SK-N-SH (cell line): ENCODE measurements around the gene THEM5. TPM values are rescaled to one million over a fixed set of nuclear protein-coding genes. Genes with fewer than 3 reads are reported as not detected.

Source experiments
- CTCF ChIA-PET: fragments of 300-600, 350-600 bp; formaldehyde crosslinking; extraction: SDS; loops from one replicate; lab custom pipeline; 2021; lab: Yijun Ruan, JAX
- POLR2A ChIA-PET: fragments of 350-600 bp; sonication (Branson Sonifier 250); formaldehyde crosslinking; extraction: SDS; loops from one replicate; lab custom pipeline; 2020; ENCODE audit warnings: antibody characterized with exemption, inconsistent platforms; lab: Yijun Ruan, JAX
- DNase-seq: peaks from one replicate; pipeline ENCODE4 v3.0.0; 2012
- H2AFZ ChIP-seq: fragments of 200-600 bp; sonication (generic); 2 replicates; pipeline ENCODE4 v1.8.1; 2016; ENCODE audit warnings: antibody characterized with exemption, mild to moderate bottlenecking, low read depth
- H3F3A ChIP-seq: fragments of 200-600 bp; sonication (generic); replicated peaks from 2 replicates; pipeline ENCODE3; 2016; ENCODE audit warnings: antibody characterized with exemption, mild to moderate bottlenecking; ENCODE audit not compliant: insufficient read depth
- H3K27ac ChIP-seq, 2 experiments: fragments of 200-500 bp in 1 of 2; fragments of 200-600 bp in 1 of 2; sonication (Bioruptor generic) in 1 of 2; sonication (generic), shearing (Covaris generic) in 1 of 2; 2 replicates each; pipeline versions ENCODE4 v1.5.1 to v1.6.1; 2014 to 2016; ENCODE audit warnings: low read depth in 2 of 2, inconsistent platforms in 1 of 2, low read length in 1 of 2, mild to moderate bottlenecking in 1 of 2, mixed read lengths in 1 of 2
- H3K27me3 ChIP-seq: fragments of 200-600 bp; sonication (generic), shearing (Covaris generic); 2 replicates; pipeline ENCODE4 v1.6.1; 2016; ENCODE audit warnings: mixed run types; ENCODE audit not compliant: insufficient read depth
- H3K36me3 ChIP-seq, 2 experiments: fragments of 200-500 bp in 1 of 2; fragments of 200-600 bp in 1 of 2; sonication (Bioruptor generic) in 1 of 2; sonication (generic) in 1 of 2; replicated peaks in 1 of 2; 2 replicates each; pipeline versions ENCODE3 to v1.5.1; 2014 to 2016; ENCODE audit warnings: low read length in 1 of 2, mild to moderate bottlenecking in 1 of 2; ENCODE audit not compliant: insufficient read depth in 2 of 2, control insufficient read depth in 1 of 2
- H3K4me1 ChIP-seq, 2 experiments: fragments of 200-500 bp in 1 of 2; fragments of 200-600 bp in 1 of 2; sonication (Bioruptor generic) in 1 of 2; sonication (generic), shearing (Covaris generic) in 1 of 2; 2 replicates each; pipeline versions ENCODE4 v1.5.1 to v1.6.1; 2014 to 2016; ENCODE audit warnings: low read depth in 1 of 2, low read length in 1 of 2, mixed run types in 1 of 2; ENCODE audit not compliant: insufficient read depth in 2 of 2, control insufficient read depth in 1 of 2
- H3K4me2 ChIP-seq: fragments of 200-600 bp; sonication (generic), shearing (Covaris generic); 2 replicates; pipeline ENCODE4 v1.6.1; 2017; ENCODE audit warnings: mixed run types
- H3K4me3 ChIP-seq, 2 experiments: fragments of 200-500 bp in 1 of 2; fragments of 200-600 bp in 1 of 2; sonication (Bioruptor generic) in 1 of 2; sonication (generic), shearing (Covaris generic) in 1 of 2; 2 replicates each; pipeline versions ENCODE4 v1.5.1 to v1.8.1; 2014 to 2016; ENCODE audit warnings: low read depth in 2 of 2, inconsistent platforms in 1 of 2, low read length in 1 of 2, mild to moderate bottlenecking in 1 of 2, mixed read lengths in 1 of 2, moderate library complexity in 1 of 2
- H3K79me2 ChIP-seq: fragments of 200-600 bp; sonication (generic); 2 replicates; pipeline ENCODE4 v1.8.1; 2017; ENCODE audit warnings: mild to moderate bottlenecking; ENCODE audit not compliant: insufficient read depth
- H3K9ac ChIP-seq: fragments of 200-600 bp; sonication (generic); 2 replicates; pipeline ENCODE4 v1.6.1; 2017; ENCODE audit warnings: mixed run types
- H3K9me2 ChIP-seq: fragments of 200-600 bp; sonication (generic); 2 replicates; pipeline ENCODE4 v1.6.1; 2017; ENCODE audit warnings: mixed run types
- H3K9me3 ChIP-seq: fragments of 200-600 bp; sonication (generic); 2 replicates; pipeline ENCODE4 v1.6.1; 2017; ENCODE audit warnings: mixed run types, mild to moderate bottlenecking, moderate library complexity
- H4K20me1 ChIP-seq: fragments of 200-600 bp; sonication (generic); 2 replicates; pipeline ENCODE4 v1.6.1; 2017; ENCODE audit warnings: mild to moderate bottlenecking, mixed run types; ENCODE audit not compliant: insufficient read depth
- CHD2 ChIP-seq: fragments of 150-350 bp; IDR thresholded peaks from 2 replicates; pipeline ENCODE4 v1.6.1; 2018; ENCODE audit warnings: low read length; ENCODE audit not compliant: partially characterized antibody
- EP300 ChIP-seq, 2 experiments: IDR thresholded peaks; 2 replicates each; pipeline versions ENCODE4 v1.4.0 to v1.6.1; 2012; ENCODE audit warnings: borderline replicate concordance in 1 of 2, low read depth in 1 of 2, low read length in 1 of 2
- EZH2phosphoT487 ChIP-seq: fragments of 200-600 bp; sonication (generic); IDR thresholded peaks from 2 replicates; pipeline ENCODE4 v1.6.1; 2017; ENCODE audit warnings: low read depth, mixed run types, mild to moderate bottlenecking, antibody characterized with exemption, moderate library complexity, borderline replicate concordance
- FOXJ3 ChIP-seq: sonication (generic); formaldehyde crosslinking; IDR thresholded peaks from 2 replicates; pipeline ENCODE4 v1.5.1; 2020; ENCODE audit warnings: mild to moderate bottlenecking, missing genetic modification reagents
- GABPA ChIP-seq: IDR thresholded peaks from 2 replicates; pipeline ENCODE4 v1.4.0; 2012; ENCODE audit warnings: low read depth, mild to moderate bottlenecking
- GATA2 ChIP-seq: sonication (generic); formaldehyde crosslinking; IDR thresholded peaks from 2 replicates; pipeline ENCODE4 v1.5.0; 2020; ENCODE audit warnings: mild to moderate bottlenecking, missing genetic modification reagents
- JUND ChIP-seq: IDR thresholded peaks from 2 replicates; pipeline ENCODE4 v1.4.0; 2012
- MEF2A ChIP-seq: IDR thresholded peaks from 2 replicates; pipeline ENCODE4 v1.4.0; 2012; ENCODE audit warnings: low read depth, borderline replicate concordance
- NRF1 ChIP-seq: IDR thresholded peaks from 2 replicates; pipeline ENCODE4 v1.6.1; 2012; ENCODE audit warnings: low read depth, mild to moderate bottlenecking, low read length
- PBX3 ChIP-seq: IDR thresholded peaks from 2 replicates; pipeline ENCODE4; 2012
- RFX5 ChIP-seq: IDR thresholded peaks from 2 replicates; pipeline ENCODE4 v1.6.1; 2012; ENCODE audit warnings: mild to moderate bottlenecking, improper control_type of control experiment, low read length
- SIN3A ChIP-seq: IDR thresholded peaks from 2 replicates; pipeline ENCODE4 v1.6.1; 2012; ENCODE audit warnings: low read depth, mild to moderate bottlenecking, low read length, moderate library complexity, borderline replicate concordance
- TAF1 ChIP-seq: IDR thresholded peaks from 2 replicates; pipeline ENCODE4 v1.6.1; 2012; ENCODE audit warnings: low read depth, mild to moderate bottlenecking, low read length, moderate library complexity, borderline replicate concordance
- WGBS: methylation state at CpG from one replicate; pipeline ENCODE4 v1.1.6; 2017; ENCODE audit warnings: low lambda C conversion rate; 5-methylcytosine and 5-hydroxymethylcytosine counted together
- polyA plus RNA-seq, 3 experiments: library from polyadenylated mRNA; depleted of rRNA; stranded (reverse); fragments of >200 nt; gene quantifications; 2 replicates each; pipeline ENCODE4 v1.2.3, GENCODE V29; 2012
- TF ChIP-seq, protein P1 (sequence below): fragments of 150-350 bp; IDR thresholded peaks from 2 replicates; pipeline ENCODE4 v1.6.1; 2016; ENCODE audit warnings: mild to moderate bottlenecking, low read depth, low read length
- TF ChIP-seq, protein P2 (sequence below): IDR thresholded peaks from 2 replicates; pipeline ENCODE4 v1.6.1; 2012; ENCODE audit warnings: mild to moderate bottlenecking, low read depth, low read length, moderate library complexity

Gene THEM5
- polyA plus RNA-seq, 1 of the 3 experiments (the other 2 are of a cell fraction) = not detected

- H3K79me2 ChIP-seq = no peaks in the 10 kb centered on the region
- no peak overlapping the region for H3K4me2 ChIP-seq
- H3K9ac ChIP-seq = no peak overlapping the region
- no peaks in the 10 kb centered on the region for H4K20me1 ChIP-seq
- ChIA-PET POLR2A (interaction anchor here (0.5 kb wide), 1 partner anchor 49 kb away, joined by 4 read pairs; no protein-coding TSS in a partner anchor), CTCF (interaction anchor here (1.2 to 1.4 kb wide), 2 partner anchors 22 to 80 kb away, joined by 3 read pairs; no protein-coding TSS in a partner anchor)
- H3K9me2 ChIP-seq = no peaks in the 10 kb centered on the region
- DNase-seq = no peak
- H3K27me3 ChIP-seq = peaks cover 18% of the 10 kb centered on the region; the same call in 1 of the 2 replicates
- TF ChIP-seq EP300 (IDR thresholded peaks at IDR 0.05; ENCODE audit: borderline replicate concordance in 1 of 2, low read depth in 1 of 2, low read length in 1 of 2) (no peak), MEF2A (no peak), GATA2 (CRISPR knock-in tag) (no peak), CHD2 (no peak), RFX5 (no peak), GABPA (no peak), FOXJ3 (no peak), SIN3A (no peak), JUND (no peak), NRF1 (no peak), EZH2phosphoT487 (no peak), PBX3 (no peak), TAF1 (no peak)
- TF ChIP-seq, protein P1, sequence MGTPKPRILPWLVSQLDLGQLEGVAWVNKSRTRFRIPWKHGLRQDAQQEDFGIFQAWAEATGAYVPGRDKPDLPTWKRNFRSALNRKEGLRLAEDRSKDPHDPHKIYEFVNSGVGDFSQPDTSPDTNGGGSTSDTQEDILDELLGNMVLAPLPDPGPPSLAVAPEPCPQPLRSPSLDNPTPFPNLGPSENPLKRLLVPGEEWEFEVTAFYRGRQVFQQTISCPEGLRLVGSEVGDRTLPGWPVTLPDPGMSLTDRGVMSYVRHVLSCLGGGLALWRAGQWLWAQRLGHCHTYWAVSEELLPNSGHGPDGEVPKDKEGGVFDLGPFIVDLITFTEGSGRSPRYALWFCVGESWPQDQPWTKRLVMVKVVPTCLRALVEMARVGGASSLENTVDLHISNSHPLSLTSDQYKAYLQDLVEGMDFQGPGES = no peak
- TF ChIP-seq, protein P2, sequence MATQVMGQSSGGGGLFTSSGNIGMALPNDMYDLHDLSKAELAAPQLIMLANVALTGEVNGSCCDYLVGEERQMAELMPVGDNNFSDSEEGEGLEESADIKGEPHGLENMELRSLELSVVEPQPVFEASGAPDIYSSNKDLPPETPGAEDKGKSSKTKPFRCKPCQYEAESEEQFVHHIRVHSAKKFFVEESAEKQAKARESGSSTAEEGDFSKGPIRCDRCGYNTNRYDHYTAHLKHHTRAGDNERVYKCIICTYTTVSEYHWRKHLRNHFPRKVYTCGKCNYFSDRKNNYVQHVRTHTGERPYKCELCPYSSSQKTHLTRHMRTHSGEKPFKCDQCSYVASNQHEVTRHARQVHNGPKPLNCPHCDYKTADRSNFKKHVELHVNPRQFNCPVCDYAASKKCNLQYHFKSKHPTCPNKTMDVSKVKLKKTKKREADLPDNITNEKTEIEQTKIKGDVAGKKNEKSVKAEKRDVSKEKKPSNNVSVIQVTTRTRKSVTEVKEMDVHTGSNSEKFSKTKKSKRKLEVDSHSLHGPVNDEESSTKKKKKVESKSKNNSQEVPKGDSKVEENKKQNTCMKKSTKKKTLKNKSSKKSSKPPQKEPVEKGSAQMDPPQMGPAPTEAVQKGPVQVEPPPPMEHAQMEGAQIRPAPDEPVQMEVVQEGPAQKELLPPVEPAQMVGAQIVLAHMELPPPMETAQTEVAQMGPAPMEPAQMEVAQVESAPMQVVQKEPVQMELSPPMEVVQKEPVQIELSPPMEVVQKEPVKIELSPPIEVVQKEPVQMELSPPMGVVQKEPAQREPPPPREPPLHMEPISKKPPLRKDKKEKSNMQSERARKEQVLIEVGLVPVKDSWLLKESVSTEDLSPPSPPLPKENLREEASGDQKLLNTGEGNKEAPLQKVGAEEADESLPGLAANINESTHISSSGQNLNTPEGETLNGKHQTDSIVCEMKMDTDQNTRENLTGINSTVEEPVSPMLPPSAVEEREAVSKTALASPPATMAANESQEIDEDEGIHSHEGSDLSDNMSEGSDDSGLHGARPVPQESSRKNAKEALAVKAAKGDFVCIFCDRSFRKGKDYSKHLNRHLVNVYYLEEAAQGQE = no peak
- no peak overlapping the region for H3K4me3 ChIP-seq
- H3K9me3 ChIP-seq = no peaks in the 10 kb centered on the region
- no peaks in the 10 kb centered on the region for H3F3A ChIP-seq
- H2AFZ ChIP-seq = no peak overlapping the region
- 62% methylated on average over 6 of the region's 15 CpGs for WGBS
- H3K27ac ChIP-seq = no peak overlapping the region
- peaks cover 0 to 8% of the 10 kb centered on the region in 2 experiments; a peak in 1 of 4 replicates for H3K4me1 ChIP-seq
- H3K36me3 ChIP-seq = no peaks in the 10 kb centered on the region
Measured at GRCh38 chr1:151814426-151814825, 39.1 kb downstream of the THEM5 start.
